Transverse colon (tissue), 4 donors: Measurements from ENCODE around the gene RCN1. TPM values are rescaled to one million over a fixed set of nuclear protein-coding genes. Genes with fewer than 3 reads are reported as not detected.
"Not testable (repeated sequence)": the region's sequence is repeated elsewhere in the genome, so short reads cannot be mapped to it uniquely, and the experiment has no call there.

Experiments
- DNase-seq: peaks from one replicate; pipeline ENCODE4 v3.0.0-alpha.2; 2019
- H3K27ac ChIP-seq, 4 donors: fragments of 200-600 bp; sonication (generic); 2 replicates each; pipeline ENCODE4 v1.5.1; 2016 to 2018; ENCODE audit warnings: inconsistent platforms in 4 of 4
- H3K27me3 ChIP-seq: fragments of 200-600 bp; sonication (generic); 2 replicates; pipeline ENCODE4 v1.5.1; 2017; ENCODE audit warnings: inconsistent platforms
- H3K36me3 ChIP-seq, 4 donors: fragments of 200-600 bp; sonication (generic); 2 replicates each; pipeline ENCODE4 v1.5.1; 2017 to 2019; ENCODE audit warnings: inconsistent platforms in 4 of 4
- H3K4me1 ChIP-seq, 4 donors: fragments of 200-600 bp; sonication (generic); 2 replicates each; pipeline ENCODE4 v1.5.1; 2017 to 2020; ENCODE audit warnings: inconsistent platforms in 4 of 4
- H3K4me3 ChIP-seq, 4 donors: fragments of 200-600 bp; sonication (generic); 1 replicate in 1 of 4; 2 replicates in 3 of 4; pipeline versions ENCODE4 v1.5.1 to v1.6.1; 2017 to 2019; ENCODE audit warnings: inconsistent platforms in 4 of 4
- H3K9me3 ChIP-seq, 2 donors: fragments of 200-600 bp; sonication (generic); 2 replicates each; pipeline ENCODE4 v1.5.1; 2017 to 2019; ENCODE audit warnings: inconsistent platforms in 2 of 2
- EP300 ChIP-seq: sonication (generic); formaldehyde crosslinking; IDR thresholded peaks from one replicate; pipeline ENCODE4 v1.6.1; 2017; ENCODE audit warnings: antibody characterized with exemption, low read depth
- POLR2A ChIP-seq: fragments of 450-650 bp; IDR thresholded peaks from one replicate; pipeline ENCODE4 v1.6.1; 2016; ENCODE audit warnings: antibody characterized with exemption, mild to moderate bottlenecking, moderate library complexity
- POLR2AphosphoS5 ChIP-seq, 3 donors: sonication (generic); formaldehyde crosslinking; IDR thresholded peaks; one replicate each; pipeline ENCODE4 v1.6.1; 2016; ENCODE audit warnings: antibody characterized with exemption in 3 of 3
- WGBS, 2 donors: methylation state at CpG; one replicate each; pipeline ENCODE4 v1.1.5; 2018; ENCODE audit warnings: low coverage in 1 of 2; 5-methylcytosine and 5-hydroxymethylcytosine counted together
- in situ Hi-C, 4 donors: fragments of 200-750 bp; cut with MboI; loops; one replicate each; pipeline versions ENCODE4 v1.15.0 to v1.15.1; 2017; ENCODE audit warnings: low sequenced_read_pairs in 3 of 4, low pct_ligation_motif_present in 1 of 4, low pct_unique_long_range_greater_than_20kb in 1 of 4
- intact Hi-C: fragments of 100-400 bp; cut with DNase I; formaldehyde crosslinking; loops from one replicate; pipeline ENCODE4 v1.15.1; 2023; ENCODE audit warnings: low total_unique reads
- total RNA-seq, 4 donors: library from RNA; depleted of rRNA; stranded (reverse); fragments of >200 nt; gene quantifications; one replicate each; pipeline ENCODE4 v1.1.0, GENCODE V29; 2016
- TF ChIP-seq, protein P1 (sequence below), 5 experiments: fragments of 200-600 bp in 3 of 5; fragments of 450-650 bp in 2 of 5; sonication (generic) in 3 of 5; IDR thresholded peaks; 1 replicate in 2 of 5; 2 replicates in 3 of 5; pipeline ENCODE4 v1.5.1; 2016 to 2017; ENCODE audit warnings: antibody characterized with exemption in 5 of 5, inconsistent platforms in 3 of 5, mild to moderate bottlenecking in 2 of 5, moderate library complexity in 1 of 5

RCN1 gene
- total RNA-seq, 4 donors from 2014 or later = 3.4 to 32.4 (median 28.8) TPM

DNA sequence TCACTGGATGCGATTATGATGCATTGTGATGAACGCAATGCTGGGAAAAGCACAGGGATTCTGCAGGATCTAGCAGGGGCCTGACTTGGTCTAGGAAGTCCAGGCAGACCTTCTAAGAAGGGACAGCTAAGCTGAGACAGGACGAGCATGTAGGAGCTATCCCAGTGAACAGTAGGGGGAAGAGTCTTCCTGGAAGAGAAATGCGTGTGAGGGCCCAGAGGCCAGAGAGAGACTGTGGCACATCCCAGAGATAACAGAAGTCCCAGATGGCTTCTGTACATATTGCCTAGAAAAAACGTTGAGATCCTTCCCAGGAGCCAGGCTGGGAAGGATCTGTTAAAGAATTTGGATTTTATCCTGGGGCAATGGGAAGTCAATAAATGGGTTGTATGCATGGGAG, 24.6 kb downstream of the RCN1 start:
- Histone ChIP-seq H3K27me3 (no peaks in the 10 kb centered on the region), H3K4me1 (no peaks in the 10 kb centered on the region), H3K27ac (no peak overlapping the region), H3K4me3 (no peak overlapping the region), H3K36me3 (no peaks in the 10 kb centered on the region), H3K9me3 (no peaks in the 10 kb centered on the region)
- in situ Hi-C loops = no loop called here
- no peak for DNase-seq
- TF ChIP-seq POLR2A = no peak
- no peak for TF ChIP-seq POLR2AphosphoS5 (IDR thresholded peaks at IDR 0.05)
- TF ChIP-seq EP300 = no peak
- TF ChIP-seq, protein P1, sequence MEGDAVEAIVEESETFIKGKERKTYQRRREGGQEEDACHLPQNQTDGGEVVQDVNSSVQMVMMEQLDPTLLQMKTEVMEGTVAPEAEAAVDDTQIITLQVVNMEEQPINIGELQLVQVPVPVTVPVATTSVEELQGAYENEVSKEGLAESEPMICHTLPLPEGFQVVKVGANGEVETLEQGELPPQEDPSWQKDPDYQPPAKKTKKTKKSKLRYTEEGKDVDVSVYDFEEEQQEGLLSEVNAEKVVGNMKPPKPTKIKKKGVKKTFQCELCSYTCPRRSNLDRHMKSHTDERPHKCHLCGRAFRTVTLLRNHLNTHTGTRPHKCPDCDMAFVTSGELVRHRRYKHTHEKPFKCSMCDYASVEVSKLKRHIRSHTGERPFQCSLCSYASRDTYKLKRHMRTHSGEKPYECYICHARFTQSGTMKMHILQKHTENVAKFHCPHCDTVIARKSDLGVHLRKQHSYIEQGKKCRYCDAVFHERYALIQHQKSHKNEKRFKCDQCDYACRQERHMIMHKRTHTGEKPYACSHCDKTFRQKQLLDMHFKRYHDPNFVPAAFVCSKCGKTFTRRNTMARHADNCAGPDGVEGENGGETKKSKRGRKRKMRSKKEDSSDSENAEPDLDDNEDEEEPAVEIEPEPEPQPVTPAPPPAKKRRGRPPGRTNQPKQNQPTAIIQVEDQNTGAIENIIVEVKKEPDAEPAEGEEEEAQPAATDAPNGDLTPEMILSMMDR (IDR thresholded peaks at IDR 0.05) = no peak
- intact Hi-C loops = no loop called here
- 40 to 75% methylated on average over 2 to 5 of the region's 5 CpGs for WGBS, 2 donors

GRCh38 chr11:32116668-32117067, 25.8 kb downstream of the RCN1 start:
- TF ChIP-seq EP300 = no peak
- TF ChIP-seq POLR2AphosphoS5 (IDR thresholded peaks at IDR 0.05) = no peak
- Histone ChIP-seq H3K4me3 (no peak overlapping the region), H3K27ac (no peak overlapping the region), H3K36me3 (no peaks in the 10 kb centered on the region), H3K4me1 (no peaks in the 10 kb centered on the region), H3K27me3 (no peaks in the 10 kb centered on the region), H3K9me3 (no peaks in the 10 kb centered on the region)
- no peak for DNase-seq
- in situ Hi-C loops (no loop called here), intact Hi-C loops (no loop called here)
- 98 to 100% methylated on average over 2 of the region's 2 CpGs for WGBS, 2 donors

DNA sequence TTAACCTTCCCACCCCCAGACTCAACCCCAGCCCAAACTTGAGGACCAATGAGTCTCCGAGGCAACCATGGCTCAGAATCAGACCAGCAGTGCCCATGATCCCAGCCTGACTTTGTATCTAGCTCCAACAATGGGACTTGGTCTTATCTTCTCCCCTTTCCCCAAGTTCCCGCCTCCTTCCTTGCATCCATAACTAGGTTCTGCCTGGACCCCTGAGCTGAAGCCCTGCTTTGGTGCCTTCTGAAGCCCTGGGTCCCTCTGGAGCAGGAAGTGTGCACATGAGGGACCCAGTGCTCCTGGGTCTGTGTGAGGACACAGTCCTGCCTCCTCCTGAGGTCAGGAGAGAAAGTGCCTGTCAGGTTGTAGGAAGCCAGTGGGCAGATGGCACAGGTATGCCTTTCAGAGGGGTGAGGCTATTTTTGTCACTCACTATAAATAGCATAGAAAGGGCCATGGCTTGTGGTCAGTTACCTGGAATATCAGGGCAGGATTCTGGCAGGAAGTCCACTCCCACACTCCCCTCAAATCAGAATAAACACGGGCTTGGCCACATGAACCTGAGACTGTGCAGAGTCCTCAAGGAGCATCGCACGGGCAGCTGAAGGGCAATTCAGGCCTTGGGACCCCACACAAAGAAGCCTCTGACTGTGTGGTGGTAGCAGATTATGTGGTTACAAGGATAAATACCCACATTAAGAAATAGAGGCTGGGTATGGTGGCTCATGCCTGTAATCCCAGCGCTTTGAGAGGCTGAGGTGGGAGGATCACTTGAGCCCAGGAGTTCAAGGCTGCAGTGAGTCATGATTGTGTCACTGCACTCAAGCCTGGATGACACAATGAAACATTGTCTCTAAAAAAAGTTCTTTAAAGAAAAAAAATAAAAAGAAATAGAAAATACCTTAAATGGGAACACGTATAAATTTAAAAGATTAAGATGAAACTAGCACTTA, 27.4 kb downstream of the RCN1 start:
- intact Hi-C loops (no loop called here), in situ Hi-C loops (no loop called here)
- Histone ChIP-seq H3K4me3 (no peak overlapping the region), H3K36me3 (no peaks in the 10 kb centered on the region), H3K4me1 (no peaks in the 10 kb centered on the region), H3K27me3 (no peaks in the 10 kb centered on the region), H3K9me3 (no peaks in the 10 kb centered on the region), H3K27ac (no peak overlapping the region)
- TF ChIP-seq EP300 (no peak), POLR2AphosphoS5 (IDR thresholded peaks at IDR 0.05) (no peak), POLR2A (no peak)
- TF ChIP-seq, protein P1 (IDR thresholded peaks at IDR 0.05) = no peak
- DNase-seq = no peak
- WGBS, 2 donors = 72 to 84% methylated on average over 3 to 7 of the region's 7 CpGs

DNA sequence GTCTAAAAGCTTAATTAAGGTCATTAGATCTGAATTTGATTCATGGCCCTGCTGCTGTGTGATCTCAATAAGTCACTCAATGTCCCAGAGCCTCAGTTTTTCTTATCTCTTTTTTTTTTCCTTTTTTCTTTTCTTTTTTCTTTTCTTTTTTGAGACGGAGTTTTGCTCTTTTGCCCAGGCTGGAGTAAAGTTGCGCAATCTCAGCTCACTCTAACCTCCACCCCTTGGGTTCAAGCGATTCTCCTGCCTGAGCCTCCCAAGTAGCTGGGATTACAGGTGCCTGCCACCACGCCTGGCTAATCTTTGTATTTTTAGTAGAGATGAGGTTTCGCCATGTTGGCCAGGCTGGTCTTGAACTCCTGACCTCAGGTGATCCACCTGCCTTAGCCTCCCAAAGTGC, 28.3 kb downstream of the RCN1 start:
- DNase-seq, H3K4me1 ChIP-seq, H3K27ac ChIP-seq, H3K9me3 ChIP-seq, H3K27me3 ChIP-seq, H3K4me3 ChIP-seq, intact Hi-C loops, H3K36me3 ChIP-seq, in situ Hi-C loops: not testable (repeated sequence)
- whole genome bisulfite sequencing, 2 donors = 90 to 93% methylated on average over 2 to 5 of the region's 5 CpGs

GRCh38 chr11:32121012-32121411, 30.1 kb downstream of the RCN1 start:
- in situ Hi-C loops = no loop called here
- Histone ChIP-seq H3K36me3 (no peaks in the 10 kb centered on the region), H3K27ac (no peak overlapping the region), H3K9me3 (no peaks in the 10 kb centered on the region), H3K4me1 (no peaks in the 10 kb centered on the region), H3K4me3 (no peak overlapping the region), H3K27me3 (peaks cover 4% of the 10 kb centered on the region)
- intact Hi-C loops = no loop called here
- WGBS, 2 donors = 87 to 92% methylated on average over 3 to 4 of the region's 4 CpGs
- no peak for DNase-seq
- no peak for TF ChIP-seq POLR2AphosphoS5 (IDR thresholded peaks at IDR 0.05)
- TF ChIP-seq POLR2A = no peak
- TF ChIP-seq, protein P1 (IDR thresholded peaks at IDR 0.05) = no peak
- no peak for TF ChIP-seq EP300
